Measurements from ENCODE around the gene RTN4R. TPM values are rescaled to one million over a fixed set of nuclear protein-coding genes. Genes with fewer than 3 reads are reported as not detected.

RTN4R gene
- polyA plus RNA-seq, 1 of the 3 experiments (the other 2 are of a cell fraction), result 0.23 TPM

GRCh38 chr22:20296598-20296997, 28.5 kb upstream of the RTN4R start:
- no peak overlapping the region for H3K4me2 ChIP-seq
- H4K20me1 ChIP-seq (ENCODE audit: insufficient read depth), result no peaks in the 10 kb centered on the region
- H3F3A ChIP-seq (replicated peaks; ENCODE audit: insufficient read depth), result no peaks in the 10 kb centered on the region
- CTCF ChIA-PET, result no interaction called here
- H2AFZ ChIP-seq (ENCODE audit: low read depth), result no peak overlapping the region
- peaks cover 0 to 3% of the 10 kb centered on the region in 2 experiments; a peak in 1 of 4 replicates for H3K4me1 ChIP-seq (ENCODE audit: control insufficient read depth in 1 of 2, insufficient read depth in 2 of 2, low read depth in 1 of 2, low read length in 1 of 2)
- no peaks in the 10 kb centered on the region for H3K9me2 ChIP-seq
- H3K4me3 ChIP-seq (ENCODE audit: low read depth in 2 of 2, low read length in 1 of 2), result no peak overlapping the region
- H3K27ac ChIP-seq (ENCODE audit: low read depth in 2 of 2, low read length in 1 of 2), result no peak overlapping the region
- H3K36me3 ChIP-seq (replicated peaks in 1 of 2; ENCODE audit: control insufficient read depth in 1 of 2, insufficient read depth in 2 of 2, low read length in 1 of 2), result no peaks in the 10 kb centered on the region
- H3K79me2 ChIP-seq (ENCODE audit: insufficient read depth), result no peaks in the 10 kb centered on the region
- POLR2A ChIA-PET, result no interaction called here
- 87% methylated on average over 9 of the region's 9 CpGs for WGBS (ENCODE audit: low lambda C conversion rate)
- no peak for DNase-seq
- H3K9me3 ChIP-seq, result no peaks in the 10 kb centered on the region
- TF ChIP-seq SIN3A (IDR thresholded peaks at IDR 0.05; ENCODE audit: borderline replicate concordance, low read depth, low read length) (no peak), FOXM1 (IDR thresholded peaks at IDR 0.05; ENCODE audit: low read depth) (no peak), SMC3 (IDR thresholded peaks at IDR 0.05; ENCODE audit: low read depth, low read length) (no peak), TAF1 (IDR thresholded peaks at IDR 0.05; ENCODE audit: borderline replicate concordance, low read depth, low read length) (no peak), NFIC (IDR thresholded peaks at IDR 0.05; ENCODE audit: borderline replicate concordance) (no peak), RFX5 (IDR thresholded peaks at IDR 0.05; ENCODE audit: low read length) (no peak), FOSL2 (IDR thresholded peaks at IDR 0.05; ENCODE audit: borderline replicate concordance, low read depth) (no peak), MEF2A (IDR thresholded peaks at IDR 0.05; ENCODE audit: borderline replicate concordance, low read depth) (no peak), ELF1 (IDR thresholded peaks at IDR 0.05) (no peak), FOXJ3 (CRISPR knock-in tag; IDR thresholded peaks at IDR 0.05) (no peak), POLR2AphosphoS5 (IDR thresholded peaks at IDR 0.05; ENCODE audit: low read depth, low read length) (no peak), TCF12 (IDR thresholded peaks at IDR 0.05) (no peak)
- TF ChIP-seq, protein P1, sequence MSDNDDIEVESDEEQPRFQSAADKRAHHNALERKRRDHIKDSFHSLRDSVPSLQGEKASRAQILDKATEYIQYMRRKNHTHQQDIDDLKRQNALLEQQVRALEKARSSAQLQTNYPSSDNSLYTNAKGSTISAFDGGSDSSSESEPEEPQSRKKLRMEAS (IDR thresholded peaks at IDR 0.05; ENCODE audit: low read depth), result no peak
- TF ChIP-seq, protein P2, sequence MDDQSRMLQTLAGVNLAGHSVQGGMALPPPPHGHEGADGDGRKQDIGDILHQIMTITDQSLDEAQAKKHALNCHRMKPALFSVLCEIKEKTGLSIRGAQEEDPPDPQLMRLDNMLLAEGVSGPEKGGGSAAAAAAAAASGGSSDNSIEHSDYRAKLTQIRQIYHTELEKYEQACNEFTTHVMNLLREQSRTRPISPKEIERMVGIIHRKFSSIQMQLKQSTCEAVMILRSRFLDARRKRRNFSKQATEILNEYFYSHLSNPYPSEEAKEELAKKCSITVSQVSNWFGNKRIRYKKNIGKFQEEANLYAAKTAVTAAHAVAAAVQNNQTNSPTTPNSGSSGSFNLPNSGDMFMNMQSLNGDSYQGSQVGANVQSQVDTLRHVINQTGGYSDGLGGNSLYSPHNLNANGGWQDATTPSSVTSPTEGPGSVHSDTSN (IDR thresholded peaks at IDR 0.05), result no peak
- H3K9ac ChIP-seq, result no peak overlapping the region
- H3K27me3 ChIP-seq (ENCODE audit: insufficient read depth), result peaks cover 12% of the 10 kb centered on the region

DNA sequence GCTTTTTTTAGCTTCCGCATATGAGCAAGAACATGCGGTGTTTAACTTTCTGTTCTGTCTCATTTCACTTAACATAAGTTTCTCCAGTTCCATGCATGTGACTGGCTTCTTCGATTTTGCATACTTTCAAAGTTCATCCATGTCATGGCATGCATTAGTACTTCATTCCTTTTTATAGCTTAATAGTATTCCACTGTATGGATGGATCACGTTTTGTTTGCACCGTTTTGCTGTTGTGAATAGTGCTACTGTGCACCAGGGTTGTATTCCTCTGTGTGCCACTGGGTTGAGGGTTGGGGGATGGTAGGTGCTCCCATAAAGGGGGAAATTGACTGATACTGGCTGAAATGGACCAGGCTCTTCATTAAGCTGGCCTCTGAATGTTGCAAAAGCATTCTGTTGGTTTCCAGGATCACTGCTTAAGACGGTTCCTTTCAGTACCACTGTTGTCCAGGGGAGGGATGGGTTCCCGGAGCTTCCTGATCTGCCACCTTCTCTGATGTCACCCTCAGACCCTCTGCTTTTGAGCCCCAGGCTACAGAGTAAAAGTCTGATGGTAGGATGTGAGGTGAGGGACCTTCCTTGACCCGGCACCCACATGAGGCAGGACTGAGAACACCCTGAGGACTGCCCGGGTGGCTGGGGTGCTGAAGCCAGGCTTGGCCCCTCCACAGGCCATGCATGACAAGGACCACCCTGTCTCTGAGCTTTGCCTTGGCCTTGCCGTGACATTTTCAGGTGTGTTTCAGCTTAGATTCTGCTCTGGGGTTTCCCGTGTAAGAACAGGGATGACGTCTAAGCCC, 27.3 kb upstream of the RTN4R start:
- peaks cover 0 to 12% of the 10 kb centered on the region in 2 experiments; a peak in 1 of 4 replicates for H3K4me1 ChIP-seq (ENCODE audit: control insufficient read depth in 1 of 2, insufficient read depth in 2 of 2, low read depth in 1 of 2, low read length in 1 of 2)
- 69% methylated on average over 10 of the region's 12 CpGs for WGBS (ENCODE audit: low lambda C conversion rate)
- ChIA-PET CTCF (interaction anchor here (0.8 to 6.7 kb wide), 4 partner anchors 10 to 140 kb away, joined by 3 to 42 read pairs (median 4); no protein-coding TSS in a partner anchor), POLR2A (no interaction called here)
- no peaks in the 10 kb centered on the region for H3K9me2 ChIP-seq
- H3K79me2 ChIP-seq (ENCODE audit: insufficient read depth), result no peaks in the 10 kb centered on the region
- no peak for DNase-seq
- H4K20me1 ChIP-seq (ENCODE audit: insufficient read depth), result no peaks in the 10 kb centered on the region
- no peak overlapping the region for H3K4me2 ChIP-seq
- peaks cover 4% of the 10 kb centered on the region; the same call in 1 of the 2 replicates for H3K27me3 ChIP-seq (ENCODE audit: insufficient read depth)
- H3K9me3 ChIP-seq, result no peaks in the 10 kb centered on the region
- H3K9ac ChIP-seq, result no peak overlapping the region
- H2AFZ ChIP-seq (ENCODE audit: low read depth), result no peak overlapping the region
- no peak overlapping the region for H3K4me3 ChIP-seq (ENCODE audit: low read depth in 2 of 2, low read length in 1 of 2)
- no peak overlapping the region for H3K27ac ChIP-seq (ENCODE audit: low read depth in 2 of 2, low read length in 1 of 2)
- no peaks in the 10 kb centered on the region for H3K36me3 ChIP-seq (replicated peaks in 1 of 2; ENCODE audit: control insufficient read depth in 1 of 2, insufficient read depth in 2 of 2, low read length in 1 of 2)
- H3F3A ChIP-seq (replicated peaks; ENCODE audit: insufficient read depth), result no peaks in the 10 kb centered on the region
- TF ChIP-seq, protein P3, sequence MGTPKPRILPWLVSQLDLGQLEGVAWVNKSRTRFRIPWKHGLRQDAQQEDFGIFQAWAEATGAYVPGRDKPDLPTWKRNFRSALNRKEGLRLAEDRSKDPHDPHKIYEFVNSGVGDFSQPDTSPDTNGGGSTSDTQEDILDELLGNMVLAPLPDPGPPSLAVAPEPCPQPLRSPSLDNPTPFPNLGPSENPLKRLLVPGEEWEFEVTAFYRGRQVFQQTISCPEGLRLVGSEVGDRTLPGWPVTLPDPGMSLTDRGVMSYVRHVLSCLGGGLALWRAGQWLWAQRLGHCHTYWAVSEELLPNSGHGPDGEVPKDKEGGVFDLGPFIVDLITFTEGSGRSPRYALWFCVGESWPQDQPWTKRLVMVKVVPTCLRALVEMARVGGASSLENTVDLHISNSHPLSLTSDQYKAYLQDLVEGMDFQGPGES (IDR thresholded peaks at IDR 0.05; ENCODE audit: low read depth, low read length), result no peak
- TF ChIP-seq REST (IDR thresholded peaks at IDR 0.05; ENCODE audit: low read depth, low read length) (no peak), MEF2A (IDR thresholded peaks at IDR 0.05; ENCODE audit: borderline replicate concordance, low read depth) (no peak), GATA2 (CRISPR knock-in tag; IDR thresholded peaks at IDR 0.05) (no peak), JUND (IDR thresholded peaks at IDR 0.05) (no peak), NFIC (IDR thresholded peaks at IDR 0.05; ENCODE audit: borderline replicate concordance) (no peak), POLR2AphosphoS5 (IDR thresholded peaks at IDR 0.05; ENCODE audit: low read depth, low read length) (no peak), TCF12 (IDR thresholded peaks at IDR 0.05) (no peak), ELF1 (IDR thresholded peaks at IDR 0.05) (no peak)
- TF ChIP-seq, protein P2 (IDR thresholded peaks at IDR 0.05), result no peak
